ENCODE results near the gene KCNC2. TPM values are rescaled to one million over a fixed set of nuclear protein-coding genes. Genes with fewer than 3 reads are reported as not detected.

KCNC2 gene
- polyA plus RNA-seq, 1 experiment: not detected

DNA sequence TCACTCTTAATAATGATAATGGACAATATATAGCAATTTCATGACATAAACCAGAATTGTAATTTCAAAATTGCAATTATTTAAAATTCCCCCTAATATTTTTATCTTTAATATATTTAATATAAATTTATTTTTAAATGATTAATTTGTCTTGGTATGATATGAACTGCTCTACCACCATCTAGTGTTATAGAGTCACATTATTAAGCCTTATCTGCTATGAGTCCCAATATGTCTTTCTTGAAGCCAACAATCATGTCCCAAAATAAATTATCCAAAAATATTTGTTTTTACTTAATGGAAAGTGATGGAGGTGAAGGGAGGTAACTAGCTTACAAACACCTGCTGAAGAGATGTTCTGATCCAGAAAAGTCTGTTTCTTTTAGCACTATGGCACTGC is 151.4 kb downstream of the KCNC2 start:
- no peak for TF ChIP-seq CTCF (IDR thresholded peaks at IDR 0.05; ENCODE audit: insufficient read depth, low read depth, low read length)
- Histone ChIP-seq H3K27me3 (ENCODE audit: control insufficient read depth, insufficient read depth, low read length) (no peaks in the 10 kb centered on the region), H3K36me3 (ENCODE audit: control insufficient read depth, insufficient read depth, low read length) (no peaks in the 10 kb centered on the region), H3K4me3 (ENCODE audit: low read depth, low read length) (no peak overlapping the region)
- POLR2A ChIA-PET: no interaction called here
- CTCF ChIA-PET: no interaction called here
- no peak for DNase-seq (ENCODE audit: low read depth)

GRCh38 chr12:75048767-75049166 is 160.9 kb downstream of the KCNC2 start:
- H3K4me3 ChIP-seq (ENCODE audit: low read depth, low read length): no peak overlapping the region
- H3K27me3 ChIP-seq (ENCODE audit: control insufficient read depth, insufficient read depth, low read length): no peaks in the 10 kb centered on the region
- H3K36me3 ChIP-seq (ENCODE audit: control insufficient read depth, insufficient read depth, low read length): no peaks in the 10 kb centered on the region
- no peak for DNase-seq (ENCODE audit: low read depth)
- POLR2A ChIA-PET: no interaction called here
- CTCF ChIA-PET: no interaction called here
- TF ChIP-seq CTCF (IDR thresholded peaks at IDR 0.05; ENCODE audit: insufficient read depth, low read depth, low read length): no peak

- H3K36me3 ChIP-seq (ENCODE audit: control insufficient read depth, insufficient read depth, low read length): no peaks in the 10 kb centered on the region
- no peak for TF ChIP-seq CTCF (IDR thresholded peaks at IDR 0.05; ENCODE audit: insufficient read depth, low read depth, low read length)
- no peak overlapping the region for H3K4me3 ChIP-seq (ENCODE audit: low read depth, low read length)
- CTCF ChIA-PET: no interaction called here
- POLR2A ChIA-PET: no interaction called here
- H3K27me3 ChIP-seq (ENCODE audit: control insufficient read depth, insufficient read depth, low read length): no peaks in the 10 kb centered on the region
- DNase-seq (ENCODE audit: low read depth): no peak
Measured at GRCh38 chr12:75047885-75048525, 161.6 kb downstream of the KCNC2 start.

DNA sequence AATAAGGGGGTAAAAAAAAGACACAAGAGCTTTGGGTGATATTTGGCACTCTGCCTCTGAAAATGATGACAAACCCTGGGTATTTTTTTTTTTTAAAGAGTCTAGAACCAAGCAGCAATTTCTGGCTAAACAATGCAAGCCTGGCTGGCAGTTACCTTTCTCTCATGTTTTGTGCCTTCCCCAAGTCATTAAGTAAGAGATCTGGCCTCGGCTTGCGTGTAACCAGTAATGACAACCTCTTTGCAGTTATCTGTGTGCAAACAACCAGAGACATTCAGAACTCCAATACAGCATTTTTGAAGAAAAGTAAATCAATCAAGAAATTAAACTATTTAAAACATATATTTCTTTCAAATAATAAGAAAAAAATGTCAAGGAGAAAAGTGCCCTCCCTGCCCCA is 167.5 kb downstream of the KCNC2 start:
- POLR2A ChIA-PET: no interaction called here
- no peak for DNase-seq (ENCODE audit: low read depth)
- Histone ChIP-seq H3K4me3 (ENCODE audit: low read depth, low read length) (no peak overlapping the region), H3K27me3 (ENCODE audit: control insufficient read depth, insufficient read depth, low read length) (no peaks in the 10 kb centered on the region), H3K36me3 (ENCODE audit: control insufficient read depth, insufficient read depth, low read length) (no peaks in the 10 kb centered on the region)
- CTCF ChIA-PET: no interaction called here
- no peak for TF ChIP-seq CTCF (IDR thresholded peaks at IDR 0.05; ENCODE audit: insufficient read depth, low read depth, low read length)

GRCh38 chr12:75041472-75041871 is 168.2 kb downstream of the KCNC2 start:
- POLR2A ChIA-PET: no interaction called here
- CTCF ChIA-PET: no interaction called here
- Histone ChIP-seq H3K4me3 (ENCODE audit: low read depth, low read length) (no peak overlapping the region), H3K36me3 (ENCODE audit: control insufficient read depth, insufficient read depth, low read length) (no peaks in the 10 kb centered on the region), H3K27me3 (ENCODE audit: control insufficient read depth, insufficient read depth, low read length) (no peaks in the 10 kb centered on the region)
- no peak for DNase-seq (ENCODE audit: low read depth)
- TF ChIP-seq CTCF (IDR thresholded peaks at IDR 0.05; ENCODE audit: insufficient read depth, low read depth, low read length): no peak

Measured in BJ (cell line).